ENCODE results near the gene RABGGTA. TPM values are rescaled to one million over a fixed set of nuclear protein-coding genes. Genes with fewer than 3 reads are reported as not detected.

The RABGGTA gene
- total and polyA plus RNA-seq, 10 of the 15 experiments (the other 5 are each of a cell fraction or from before 2014, with no cell fraction given) = 19.1 to 75.6 (median 46.9) TPM

DNA sequence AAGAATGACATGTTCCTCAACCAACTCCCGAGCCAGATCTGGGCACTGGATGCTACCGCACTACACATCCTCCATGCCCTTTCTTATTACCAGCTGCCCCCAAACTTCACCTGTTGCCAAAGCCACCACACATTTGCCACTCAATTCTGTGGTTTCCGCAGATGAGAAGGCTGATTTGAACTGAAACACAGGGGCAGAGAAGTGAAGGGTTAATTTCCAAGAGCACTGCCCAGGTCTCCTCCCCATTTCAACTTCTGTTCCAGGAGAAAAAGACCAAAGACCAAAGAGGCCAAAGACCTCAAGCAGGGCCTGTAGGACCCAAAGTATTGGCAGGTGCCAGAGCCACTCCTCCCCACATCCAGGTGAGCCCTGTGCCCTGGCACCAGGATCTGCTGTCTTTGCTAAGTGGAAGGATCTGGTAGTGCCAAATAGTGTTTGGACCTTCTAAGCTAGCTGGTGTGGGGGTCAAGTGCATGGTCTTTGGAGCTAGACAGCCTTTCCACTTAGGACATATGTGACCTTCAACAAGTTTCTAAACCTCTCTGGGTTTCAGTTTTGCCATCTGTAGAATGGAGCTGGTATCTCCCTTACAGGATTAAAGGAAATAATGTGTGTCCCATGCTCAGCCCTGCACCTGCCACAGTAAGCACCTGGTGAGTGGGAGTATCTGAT, 20.2 kb upstream of the RABGGTA start:
- H3K36me3 ChIP-seq (ENCODE audit: control insufficient read depth in 2 of 2, insufficient read depth in 2 of 2, low read length in 1 of 2) = peaks cover 13 to 37% of the 10 kb centered on the region in 2 experiments
- H3K4me1 ChIP-seq (ENCODE audit: control insufficient read depth, insufficient read depth, low read length) = peaks cover 19% of the 10 kb centered on the region
- no peak overlapping the region for H3K4me2 ChIP-seq (ENCODE audit: control insufficient read depth, insufficient read depth)
- DNase-seq (ENCODE audit: low read depth, low spot score) (no peak), ATAC-seq (no peak), FAIRE-seq (no peak)
- RAD21 ChIA-PET (ENCODE audit: unreplicated experiment) = interaction anchor here (1.0 to 3.0 kb wide), 4 partner anchors 8 to 49 kb away, joined by 3 to 16 read pairs (median 10); partner anchors contain the start of genes CIDEB, DHRS1, NOP9 and TINF2
- H3K4me3 ChIP-seq = no peak overlapping the region
- no peak overlapping the region for H2AFZ ChIP-seq (ENCODE audit: control insufficient read depth, low read depth, low read length)
- H3K9ac ChIP-seq (ENCODE audit: control insufficient read depth, insufficient read depth, low read length) = no peak overlapping the region
- SMC1A ChIA-PET (ENCODE audit: uncharacterized antibody, unreplicated experiment) = interaction anchor here (0.7 to 3.0 kb wide), 6 partner anchors 8 to 140 kb away, joined by 3 to 14 read pairs (median 6); partner anchors contain the start of genes DHRS1, NOP9, RABGGTA and TINF2
- POLR2A ChIA-PET = interaction anchor here (1.0 to 1.7 kb wide), 3 partner anchors 11 to 51 kb away, joined by 3 to 4 read pairs (median 3); no protein-coding TSS in a partner anchor
- WGBS (ENCODE audit: insufficient coverage, insufficient replicate concordance, low lambda C conversion rate, missing lambda C conversion rate) = 100% methylated on average over 3 of the region's 3 CpGs
- in situ Hi-C loops (cut with MboI) = no loop called here
- H3K9me3 ChIP-seq (replicated peaks; ENCODE audit: control insufficient read depth, insufficient read depth, low read length) = no peaks in the 10 kb centered on the region
- H3K79me2 ChIP-seq (ENCODE audit: control insufficient read depth, insufficient read depth, low read length) = no peaks in the 10 kb centered on the region; the same call in 1 of the 2 replicates
- TF ChIP-seq JUND (IDR thresholded peaks at IDR 0.05; ENCODE audit: low read depth, low read length) (no peak), BHLHE40 (IDR thresholded peaks at IDR 0.05; ENCODE audit: borderline replicate concordance in 1 of 2, low read depth in 2 of 2, low read length in 1 of 2) (no peak), PRDM15 (CRISPR knock-in tag; IDR thresholded peaks at IDR 0.05) (no peak), ZZZ3 (IDR thresholded peaks at IDR 0.05; ENCODE audit: control insufficient read depth, insufficient read length, low read depth) (no peak), NR2C2 (IDR thresholded peaks at IDR 0.05; ENCODE audit: borderline replicate concordance, control insufficient read depth, insufficient read length, low read depth) (no peak), IRF5 (IDR thresholded peaks at IDR 0.05; ENCODE audit: borderline replicate concordance) (no peak), NR2C1 (IDR thresholded peaks at IDR 0.05) (no peak), CBFB (IDR thresholded peaks at IDR 0.05; ENCODE audit: low read depth) (no peak), CREM (IDR thresholded peaks at IDR 0.05; ENCODE audit: low read depth) (no peak), ZNF217 (IDR thresholded peaks at IDR 0.05) (no peak), CEBPB (IDR thresholded peaks at IDR 0.05; ENCODE audit: borderline replicate concordance in 1 of 2, low read depth in 2 of 2, low read length in 2 of 2) (no peak), KDM1A (IDR thresholded peaks at IDR 0.05; ENCODE audit: borderline replicate concordance) (no peak), NRF1 (conservative IDR thresholded peaks at IDR 0.05; ENCODE audit: low read depth, low read length) (no peak), SREBF2 (IDR thresholded peaks at IDR 0.05; ENCODE audit: low read length) (no peak), TCF12 (IDR thresholded peaks at IDR 0.05; ENCODE audit: low read depth, low read length) (no peak), PAX8 (IDR thresholded peaks at IDR 0.05) (no peak), PML (IDR thresholded peaks at IDR 0.05; ENCODE audit: low read length) (no peak)
- BruUV-seq (replicated peaks) = no TSS peak
- intact Hi-C loops (cut with micrococcal nuclease; ENCODE audit: unreplicated experiment) = no loop called here
- H3K27me3 ChIP-seq (replicated peaks in 1 of 2; ENCODE audit: control insufficient read depth in 2 of 2, insufficient read depth in 2 of 2, low read length in 1 of 2) = no peaks in the 10 kb centered on the region
- H4K20me1 ChIP-seq (ENCODE audit: control insufficient read depth, insufficient read depth) = no peaks in the 10 kb centered on the region
- H3K27ac ChIP-seq (ENCODE audit: control insufficient read depth, insufficient read depth) = no peak overlapping the region
- CTCF ChIA-PET = interaction anchor here (0.6 to 13.4 kb wide), 6 partner anchors 11 to 76 kb away, joined by 3 to 269 read pairs (median 9); partner anchors contain the start of genes CIDEB, MDP1, RABGGTA and TINF2

Measured in GM12878 (cell line).